K562 (cell line): ENCODE data around the gene ADORA2A. TPM values are rescaled to one million over a fixed set of nuclear protein-coding genes. Genes with fewer than 3 reads are reported as not detected.

Experiments
- ATAC-seq: fragments of 200-7000 bp; cut with Tn5 transposase; 3 replicates; pipeline ENCODE4 v1.9.1; 2020; ENCODE audit warnings: moderate library complexity
- BruUV-seq: library from RNA; stranded (reverse); fragments of 400-500 nt; replicated peaks from 2 replicates; lab custom pipeline; 2021; lab: Mats Ljungman, UMichigan
- CTCF ChIA-PET: fragments of 300-600 bp; formaldehyde crosslinking; extraction: SDS; loops from one replicate; lab custom pipeline; 2021; ENCODE audit warnings: low intra/inter-chr PET ratio; lab: Yijun Ruan, JAX
- POLR2A ChIA-PET: fragments of 300-600, 350-650 bp; sonication (Branson Sonifier 250); formaldehyde crosslinking; extraction: SDS; loops from one replicate; lab custom pipeline; 2021; ENCODE audit warnings: antibody characterized with exemption, inconsistent platforms; lab: Yijun Ruan, JAX
- DNase-seq, 4 experiments: peaks; one replicate each; pipeline versions ENCODE4 v3.0.0 to v3.0.0-alpha.2; 2011 to 2018; ENCODE audit warnings: low spot score in 3 of 4, mixed read lengths in 3 of 4; ENCODE audit errors: extremely low read depth in 1 of 4
- FAIRE-seq: peaks from 2 replicates; lab custom pipeline; 2011; peaks lifted over from hg19 to GRCh38; lab: Jason Lieb, UNC
- H2AFZ ChIP-seq: 2 replicates; pipeline ENCODE4 v1.6.0; 2011; ENCODE audit warnings: low read depth, low read length, control low read depth, inconsistent platforms
- H3K27ac ChIP-seq: fragments of 200-600 bp; 3 replicates; pipeline ENCODE4 v1.8.0; 2011; ENCODE audit warnings: low read depth, mild to moderate bottlenecking, control low read depth, inconsistent platforms, low read length, moderate library complexity, mixed read lengths; ENCODE audit errors: extremely low read depth
- H3K27me3 ChIP-seq, 2 experiments: fragments of 300-600 bp in 1 of 2; 2 replicates in 1 of 2; 3 replicates in 1 of 2; pipeline versions ENCODE4 v1.6.0 to v1.8.0; 2011; ENCODE audit warnings: inconsistent platforms in 2 of 2, low read length in 2 of 2, mild to moderate bottlenecking in 1 of 2, mixed read lengths in 1 of 2, moderate library complexity in 1 of 2; ENCODE audit not compliant: control insufficient read depth in 2 of 2, insufficient read depth in 2 of 2
- H3K36me3 ChIP-seq: fragments of 300-600 bp; 3 replicates; pipeline ENCODE4 v1.8.0; 2011; ENCODE audit warnings: mild to moderate bottlenecking, low read length, inconsistent platforms; ENCODE audit not compliant: control insufficient read depth, insufficient read depth
- H3K4me1 ChIP-seq, 2 experiments: fragments of 200-600 bp in 1 of 2; replicated peaks in 1 of 2; 2 replicates in 1 of 2; 3 replicates in 1 of 2; pipeline versions ENCODE4 v1.5.1 to v1.8.0; 2011; ENCODE audit warnings: inconsistent platforms in 2 of 2, low read length in 2 of 2, mild to moderate bottlenecking in 1 of 2, mixed read lengths in 1 of 2, moderate library complexity in 1 of 2; ENCODE audit not compliant: control insufficient read depth in 2 of 2, insufficient read depth in 2 of 2
- H3K4me2 ChIP-seq: 2 replicates; pipeline ENCODE4 v1.6.1; 2011; ENCODE audit warnings: low read length, control low read depth, inconsistent platforms, mixed read lengths; ENCODE audit not compliant: insufficient read depth
- H3K4me3 ChIP-seq: fragments of 200-600 bp; sonication (generic), shearing (Covaris generic); 2 replicates; pipeline ENCODE4 v1.5.1; 2016; ENCODE audit warnings: control low read depth, inconsistent platforms
- H3K79me2 ChIP-seq: fragments of 200-600 bp; 3 replicates; pipeline ENCODE4 v1.8.0; 2011; ENCODE audit warnings: low read length, inconsistent platforms; ENCODE audit not compliant: control insufficient read depth, insufficient read depth
- H3K9ac ChIP-seq, 2 experiments: 2 replicates each; pipeline versions ENCODE4 v1.6.0 to v1.6.1; 2011; ENCODE audit warnings: low read depth in 2 of 2, low read length in 2 of 2, control low read depth in 1 of 2, inconsistent platforms in 1 of 2, mild to moderate bottlenecking in 1 of 2, mixed read lengths in 1 of 2; ENCODE audit not compliant: insufficient read depth in 1 of 2
- H3K9me1 ChIP-seq: one replicate; pipeline ENCODE4 v1.6.0; 2011; ENCODE audit warnings: inconsistent platforms, mild to moderate bottlenecking, low read length, moderate library complexity; ENCODE audit not compliant: control insufficient read depth, insufficient read depth
- H3K9me3 ChIP-seq: replicated peaks from 2 replicates; pipeline ENCODE4 v1.5.1; 2011; ENCODE audit warnings: low read depth, low read length, inconsistent platforms; ENCODE audit not compliant: control insufficient read depth, insufficient read depth
- H4K20me1 ChIP-seq: replicated peaks from 2 replicates; pipeline ENCODE4 v1.6.1; 2011; ENCODE audit warnings: low read length, inconsistent platforms, mixed read lengths; ENCODE audit not compliant: control insufficient read depth, insufficient read depth
- BACH1 ChIP-seq: fragments of 200-800 bp; sonication (Bioruptor generic); IDR thresholded peaks from 2 replicates; pipeline ENCODE4 v1.6.1; 2016; ENCODE audit warnings: missing genetic modification characterization, missing compliant biosample characterization
- ELF1 ChIP-seq: fragments of 200-800 bp; sonication (Bioruptor generic); IDR thresholded peaks from 2 replicates; pipeline ENCODE4 v1.6.1; 2016; ENCODE audit warnings: missing genetic modification characterization, missing compliant biosample characterization
- FOXK1 ChIP-seq: sonication (generic); formaldehyde crosslinking; IDR thresholded peaks from 2 replicates; pipeline ENCODE4 v1.8.0; 2022; ENCODE audit warnings: missing genetic modification reagents, mild to moderate bottlenecking, borderline replicate concordance
- LEF1 ChIP-seq: fragments of 450-650 bp; IDR thresholded peaks from 2 replicates; pipeline ENCODE4 v1.6.1; 2016; ENCODE audit warnings: mild to moderate bottlenecking
- ZEB2 ChIP-seq: fragments of 450-650 bp; IDR thresholded peaks from 2 replicates; pipeline ENCODE4 v1.6.1; 2016
- ZNF23 ChIP-seq: fragments of 250-450 bp; sonication (Bioruptor Pico); IDR thresholded peaks from 2 replicates; pipeline ENCODE4 v1.4.0; 2020; ENCODE audit warnings: mild to moderate bottlenecking
- WGBS: fragments of 100-300 bp; shearing (Covaris generic); methylation state at CpG from one replicate; pipeline ENCODE4 v1.1.6; 2016; ENCODE audit warnings: low coverage, mixed read lengths; ENCODE audit not compliant: insufficient coverage; ENCODE audit errors: missing lambda C conversion rate; 5-methylcytosine and 5-hydroxymethylcytosine counted together
- in situ Hi-C: fragments of 300-500 bp; cut with MboI; formaldehyde crosslinking; loops from 4 replicates; pipeline ENCODE4 v1.15.0; 2018; ENCODE audit warnings: inconsistent platforms, mixed read lengths
- intact Hi-C: fragments of 100-400 bp; cut with micrococcal nuclease; formaldehyde crosslinking; loops from 2 replicates; pipeline ENCODE4 v1.14.2; 2022
- polyA plus RNA-seq, 8 experiments: library from polyadenylated mRNA; depleted of rRNA in 4 of 8; stranded (reverse) in 5 of 8; unstranded in 3 of 8; fragments of >200 nt; fragmentation: Nextera tagmentation in 2 of 8; fragmentation: Illumina TruSeq in 1 of 8; extraction: Ambion mirVana in 2 of 8; extraction: Trizol in 1 of 8; gene quantifications; 2 replicates each; pipeline versions ENCODE4 v1.2.1 to v1.2.3, GENCODE V29; 2011 to 2014; ENCODE audit warnings: inconsistent platforms in 1 of 8, missing spikeins in 1 of 8
- total RNA-seq, 7 experiments: library from RNA; depleted of rRNA in 6 of 7; stranded (reverse); fragments of >200 nt in 6 of 7; fragmentation: Illumina TruSeq in 2 of 7; extraction: Trizol in 2 of 7; gene quantifications; 2 replicates each; pipeline versions ENCODE4 v1.2.1 to v1.2.3, GENCODE V29; 2011 to 2021; ENCODE audit warnings: low replicate concordance in 1 of 7
- TF ChIP-seq, protein P1 (sequence below): fragments of 250-450 bp; sonication (Bioruptor Pico); IDR thresholded peaks from 2 replicates; pipeline ENCODE4 v1.5.0; 2022; ENCODE audit warnings: mild to moderate bottlenecking

The ADORA2A gene
- total and polyA plus RNA-seq, 9 of the 15 experiments (the other 6 are each of a cell fraction or from before 2014, with no cell fraction given): 0.15 to 2.1 (median 0.66) TPM; not detected in 2

DNA sequence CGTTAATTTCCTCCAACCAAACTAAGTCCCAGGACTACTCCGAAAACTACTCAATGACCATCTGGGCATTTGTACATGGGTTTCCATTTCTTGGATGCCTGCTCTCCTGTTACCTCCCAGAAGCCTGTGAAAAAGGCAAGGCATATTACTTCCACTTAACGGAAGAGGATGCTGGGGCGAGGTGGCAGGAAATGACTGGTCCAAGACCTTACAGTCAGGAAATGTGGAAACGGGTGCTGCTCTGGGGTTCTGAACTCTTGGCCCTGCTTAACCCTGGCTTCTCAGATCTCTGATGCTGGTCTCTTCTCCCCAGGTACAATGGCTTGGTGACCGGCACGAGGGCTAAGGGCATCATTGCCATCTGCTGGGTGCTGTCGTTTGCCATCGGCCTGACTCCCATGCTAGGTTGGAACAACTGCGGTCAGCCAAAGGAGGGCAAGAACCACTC lies 12.9 kb downstream of the ADORA2A start:
- Histone ChIP-seq H3K36me3 (no peaks in the 10 kb centered on the region), H3K9ac (no peak overlapping the region), H3K9me3 (no peaks in the 10 kb centered on the region), H3K4me1 (peaks cover 6 to 12% of the 10 kb centered on the region in 2 experiments; a peak in 4 of 5 replicates), H3K79me2 (no peaks in the 10 kb centered on the region)
- 40% methylated on average over 8 of the region's 10 CpGs for WGBS
- no peak for FAIRE-seq
- CTCF ChIA-PET: no interaction called here
- in situ Hi-C loops: no loop called here
- intact Hi-C loops: no loop called here
- no TSS peak for BruUV-seq
- DNase-seq: no peak
- no peak for TF ChIP-seq ZNF23 (CRISPR knock-in tag)
- TF ChIP-seq FOXK1: no peak
- no peak for TF ChIP-seq ELF1 (tag)
- TF ChIP-seq ZEB2: no peak
- TF ChIP-seq LEF1: no peak
- no peak for TF ChIP-seq BACH1 (tag)
- TF ChIP-seq, protein P1, sequence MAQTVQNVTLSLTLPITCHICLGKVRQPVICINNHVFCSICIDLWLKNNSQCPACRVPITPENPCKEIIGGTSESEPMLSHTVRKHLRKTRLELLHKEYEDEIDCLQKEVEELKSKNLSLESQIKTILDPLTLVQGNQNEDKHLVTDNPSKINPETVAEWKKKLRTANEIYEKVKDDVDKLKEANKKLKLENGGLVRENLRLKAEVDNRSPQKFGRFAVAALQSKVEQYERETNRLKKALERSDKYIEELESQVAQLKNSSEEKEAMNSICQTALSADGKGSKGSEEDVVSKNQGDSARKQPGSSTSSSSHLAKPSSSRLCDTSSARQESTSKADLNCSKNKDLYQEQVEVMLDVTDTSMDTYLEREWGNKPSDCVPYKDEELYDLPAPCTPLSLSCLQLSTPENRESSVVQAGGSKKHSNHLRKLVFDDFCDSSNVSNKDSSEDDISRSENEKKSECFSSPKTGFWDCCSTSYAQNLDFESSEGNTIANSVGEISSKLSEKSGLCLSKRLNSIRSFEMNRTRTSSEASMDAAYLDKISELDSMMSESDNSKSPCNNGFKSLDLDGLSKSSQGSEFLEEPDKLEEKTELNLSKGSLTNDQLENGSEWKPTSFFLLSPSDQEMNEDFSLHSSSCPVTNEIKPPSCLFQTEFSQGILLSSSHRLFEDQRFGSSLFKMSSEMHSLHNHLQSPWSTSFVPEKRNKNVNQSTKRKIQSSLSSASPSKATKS (CRISPR knock-in tag): no peak
- TF ChIP-seq, all 486 proteins: peak for 0
- 0 out of 2 replicates have a peak, but pooled peaks cover 2% of the 10 kb centered on the region for H4K20me1 ChIP-seq
- ATAC-seq: no peak
- H3K4me3 ChIP-seq: no peak overlapping the region
- no peaks in the 10 kb centered on the region for H3K9me1 ChIP-seq
- peaks cover 0 to 4% of the 10 kb centered on the region in 2 experiments; a peak in 1 of 5 replicates for H3K27me3 ChIP-seq
- H3K4me2 ChIP-seq: no peak overlapping the region
- no peak overlapping the region for H3K27ac ChIP-seq
- POLR2A ChIA-PET: no interaction called here
- H2AFZ ChIP-seq: no peak overlapping the region
